ENCODE data around the gene WNT9A.

- TF ChIP-seq POLR2AphosphoS5 (IDR thresholded peaks at IDR 0.05; ENCODE audit: low read depth, low read length): no peak
- TF ChIP-seq CTCF (IDR thresholded peaks at IDR 0.05): no peak
- TF ChIP-seq REST (IDR thresholded peaks at IDR 0.05; ENCODE audit: low read depth, low read length): no peak
- TF ChIP-seq GABPA (IDR thresholded peaks at IDR 0.05; ENCODE audit: low read depth): no peak
These were observed 27.3 kb downstream of the WNT9A start for GRCh38 chr1:227920426-227920825.

Data from SK-N-SH (cell line).